ENCODE data around the gene H2BK1.
A peak's percentile ranks its signal among the peaks of the same experiment; 100 is the strongest.

Gene H2BK1

GRCh38 chr7:151210087-151210854, at the start of gene H2BK1:
Gene H2BK1, minus strand, starts transcription at chr7:151210488. Its CDS starts 170 bp downstream, at chr7:151210318.
- DNase-seq = no peak

GRCh38 chr7:151257990-151258389, 47.7 kb upstream of the H2BK1 start:
- DNase-seq = no peak

- DNase-seq = no peak
Measured at GRCh38 chr7:151256410-151257045, 46.2 kb upstream of the H2BK1 start.

GRCh38 chr7:151255390-151255789, 45.1 kb upstream of the H2BK1 start:
- DNase-seq = no peak

GRCh38 chr7:151254851-151255250, 44.6 kb upstream of the H2BK1 start:
- DNase-seq = no peak

GRCh38 chr7:151254316-151254715, 44.0 kb upstream of the H2BK1 start:
- DNase-seq = no peak

GRCh38 chr7:151252961-151253711, 42.8 kb upstream of the H2BK1 start:
- no peak for DNase-seq

GRCh38 chr7:151252561-151252835, 42.2 kb upstream of the H2BK1 start:
- no peak for DNase-seq

GRCh38 chr7:151251689-151252560, 41.6 kb upstream of the H2BK1 start:
- DNase-seq = peak in 2 of 3 donors; percentile 27 to 62

GRCh38 chr7:151251328-151251688, 41.0 kb upstream of the H2BK1 start:
- no peak for DNase-seq

GRCh38 chr7:151250181-151251132, 40.2 kb upstream of the H2BK1 start:
- peak in 1 of 3 donors; percentile 18 for DNase-seq

GRCh38 chr7:151249732-151250072, 39.4 kb upstream of the H2BK1 start:
- DNase-seq = peak in 1 of 3 donors; percentile 26

GRCh38 chr7:151249034-151249731, 38.9 kb upstream of the H2BK1 start:
- DNase-seq = peak; percentile 74 to 79 (median 77)

- peak in 2 of 3 donors; percentile 32 to 62 for DNase-seq
Measured at GRCh38 chr7:151248346-151249033, 38.2 kb upstream of the H2BK1 start, which contains the start of gene SMARCD3. Gene SMARCD3, minus strand, starts transcription at chr7:151248694. Its CDS starts 132 bp downstream, at chr7:151248562.

- DNase-seq = peak in 1 of 3 donors; percentile 14
Measured at GRCh38 chr7:151247611-151248345, 37.5 kb upstream of the H2BK1 start.

- no peak for DNase-seq
Measured at GRCh38 chr7:151246851-151247580, 36.7 kb upstream of the H2BK1 start.

GRCh38 chr7:151246102-151246850, 36.0 kb upstream of the H2BK1 start:
- DNase-seq = no peak

Measured in suppressor macrophage treated with lipopolysaccharide for 1 hour (primary cell).